Neutrophil (primary cell): ENCODE data around the gene SLC6A8.

ENCODE experiments used
- H3K27ac ChIP-seq: fragments of 200-600 bp; sonication (generic); 2 replicates; pipeline ENCODE4 v1.5.1; 2016; ENCODE audit warnings: mild to moderate bottlenecking, moderate library complexity
- H3K27me3 ChIP-seq: fragments of 200-600 bp; sonication (generic); 2 replicates; pipeline ENCODE4 v1.6.0; 2016; ENCODE audit warnings: mild to moderate bottlenecking
- H3K36me3 ChIP-seq: fragments of 200-600 bp; sonication (generic); 2 replicates; pipeline ENCODE4 v1.5.1; 2017
- H3K4me1 ChIP-seq, 2 experiments: fragments of 200-600 bp in 1 of 2; sonication (generic) in 1 of 2; 1 replicate in 1 of 2; 2 replicates in 1 of 2; pipeline versions ENCODE4 v1.5.1 to v1.6.1; 2013 to 2016; ENCODE audit warnings: low read depth in 1 of 2, low read length in 1 of 2, mild to moderate bottlenecking in 1 of 2, moderate library complexity in 1 of 2; ENCODE audit not compliant: control insufficient read depth in 1 of 2, insufficient read depth in 1 of 2
- H3K4me3 ChIP-seq, 2 experiments: fragments of 200-600 bp in 1 of 2; sonication (generic) in 1 of 2; 1 replicate in 1 of 2; 2 replicates in 1 of 2; pipeline ENCODE4 v1.5.1; 2013 to 2016; ENCODE audit warnings: low read depth in 1 of 2, low read length in 1 of 2, mild to moderate bottlenecking in 1 of 2, moderate library complexity in 1 of 2
- H3K9me3 ChIP-seq: fragments of 200-600 bp; sonication (generic); 2 replicates; pipeline ENCODE4 v1.5.1; 2016
- TF ChIP-seq, protein P1 (sequence below): fragments of 200-600 bp; sonication (generic); IDR thresholded peaks from 2 replicates; pipeline ENCODE4 v1.5.1; 2016; ENCODE audit warnings: antibody characterized with exemption

The SLC6A8 gene

GRCh38 chrX:153648358-153649177 is 39.2 kb upstream of the SLC6A8 start:
- H3K4me3 ChIP-seq, result no peak overlapping the region
- peaks cover 60% of the 10 kb centered on the region for H3K27me3 ChIP-seq
- no peak overlapping the region for H3K27ac ChIP-seq
- H3K4me1 ChIP-seq, result peaks cover 0 to 3% of the 10 kb centered on the region in 2 experiments
- TF ChIP-seq, protein P1, sequence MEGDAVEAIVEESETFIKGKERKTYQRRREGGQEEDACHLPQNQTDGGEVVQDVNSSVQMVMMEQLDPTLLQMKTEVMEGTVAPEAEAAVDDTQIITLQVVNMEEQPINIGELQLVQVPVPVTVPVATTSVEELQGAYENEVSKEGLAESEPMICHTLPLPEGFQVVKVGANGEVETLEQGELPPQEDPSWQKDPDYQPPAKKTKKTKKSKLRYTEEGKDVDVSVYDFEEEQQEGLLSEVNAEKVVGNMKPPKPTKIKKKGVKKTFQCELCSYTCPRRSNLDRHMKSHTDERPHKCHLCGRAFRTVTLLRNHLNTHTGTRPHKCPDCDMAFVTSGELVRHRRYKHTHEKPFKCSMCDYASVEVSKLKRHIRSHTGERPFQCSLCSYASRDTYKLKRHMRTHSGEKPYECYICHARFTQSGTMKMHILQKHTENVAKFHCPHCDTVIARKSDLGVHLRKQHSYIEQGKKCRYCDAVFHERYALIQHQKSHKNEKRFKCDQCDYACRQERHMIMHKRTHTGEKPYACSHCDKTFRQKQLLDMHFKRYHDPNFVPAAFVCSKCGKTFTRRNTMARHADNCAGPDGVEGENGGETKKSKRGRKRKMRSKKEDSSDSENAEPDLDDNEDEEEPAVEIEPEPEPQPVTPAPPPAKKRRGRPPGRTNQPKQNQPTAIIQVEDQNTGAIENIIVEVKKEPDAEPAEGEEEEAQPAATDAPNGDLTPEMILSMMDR, result no peak
- H3K36me3 ChIP-seq, result no peaks in the 10 kb centered on the region
- H3K9me3 ChIP-seq, result no peaks in the 10 kb centered on the region

DNA sequence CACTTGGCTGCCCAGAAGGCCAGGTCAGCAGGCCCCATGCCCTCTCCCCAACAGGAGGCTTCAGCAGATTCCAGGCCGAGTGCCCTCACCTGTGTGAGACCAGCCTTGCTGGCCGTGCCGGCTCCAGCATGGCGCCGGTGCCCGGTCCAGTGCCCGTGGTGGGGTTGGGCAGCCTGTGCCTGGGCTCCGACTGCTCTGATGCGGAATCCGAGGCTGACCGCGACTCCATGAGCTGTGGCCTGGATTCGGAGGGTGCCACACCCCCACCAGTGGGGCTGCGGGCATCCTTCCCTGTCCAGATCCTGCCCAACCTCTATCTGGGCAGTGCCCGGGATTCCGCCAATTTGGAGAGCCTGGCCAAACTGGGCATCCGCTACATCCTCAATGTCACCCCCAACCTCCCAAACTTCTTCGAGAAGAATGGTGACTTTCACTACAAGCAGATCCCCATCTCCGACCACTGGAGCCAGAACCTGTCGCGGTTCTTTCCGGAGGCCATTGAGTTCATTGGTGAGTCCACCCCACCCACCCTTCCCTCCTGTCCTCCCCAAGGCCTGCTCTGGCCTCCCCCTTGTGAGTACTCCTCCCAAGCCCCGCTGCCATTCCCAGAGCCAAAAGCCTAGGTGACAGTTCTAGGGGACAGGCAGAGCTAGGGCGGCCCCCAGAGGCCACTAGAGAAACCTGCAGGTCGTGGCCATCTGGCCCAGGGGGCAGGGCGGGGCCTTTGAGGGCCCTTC is 38.4 kb upstream of the SLC6A8 start:
- Histone ChIP-seq H3K9me3 (no peaks in the 10 kb centered on the region), H3K27me3 (peaks cover 53% of the 10 kb centered on the region), H3K4me3 (no peak overlapping the region), H3K27ac (no peak overlapping the region), H3K36me3 (no peaks in the 10 kb centered on the region), H3K4me1 (peaks cover 0 to 3% of the 10 kb centered on the region in 2 experiments)
- TF ChIP-seq, protein P1, result no peak

GRCh38 chrX:153649915-153650782 is 37.6 kb upstream of the SLC6A8 start:
- TF ChIP-seq, protein P1, result no peak
- peaks cover 45% of the 10 kb centered on the region for H3K27me3 ChIP-seq
- no peaks in the 10 kb centered on the region for H3K36me3 ChIP-seq
- H3K4me1 ChIP-seq, result peaks cover 0 to 3% of the 10 kb centered on the region in 2 experiments
- no peak overlapping the region for H3K27ac ChIP-seq
- no peaks in the 10 kb centered on the region for H3K9me3 ChIP-seq
- no peak overlapping the region for H3K4me3 ChIP-seq

DNA sequence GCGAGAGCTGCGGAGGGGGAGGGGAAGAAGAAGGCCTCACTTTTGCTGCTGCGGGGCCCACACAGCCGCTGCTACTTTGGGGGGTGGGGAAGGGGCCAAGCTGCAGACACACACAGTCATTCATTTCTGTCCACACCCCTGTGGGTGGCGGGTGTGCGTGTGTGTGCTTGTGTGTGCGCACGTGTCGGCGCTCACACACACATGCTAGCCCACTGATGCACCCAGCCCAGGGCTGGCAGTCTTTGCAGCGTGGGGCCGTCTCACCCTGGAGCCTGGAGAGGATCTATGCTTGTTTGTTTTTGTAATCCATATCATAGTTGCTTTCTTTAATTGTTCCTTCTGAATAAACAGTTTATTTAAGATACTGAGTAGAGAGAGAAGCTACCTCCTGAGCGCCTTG is 36.8 kb upstream of the SLC6A8 start:
- no peaks in the 10 kb centered on the region for H3K9me3 ChIP-seq
- H3K27ac ChIP-seq, result no peak overlapping the region
- TF ChIP-seq, protein P1, result no peak
- peaks cover 0 to 3% of the 10 kb centered on the region in 2 experiments for H3K4me1 ChIP-seq
- peaks cover 37% of the 10 kb centered on the region for H3K27me3 ChIP-seq
- H3K36me3 ChIP-seq, result no peaks in the 10 kb centered on the region
- H3K4me3 ChIP-seq, result no peak overlapping the region

DNA sequence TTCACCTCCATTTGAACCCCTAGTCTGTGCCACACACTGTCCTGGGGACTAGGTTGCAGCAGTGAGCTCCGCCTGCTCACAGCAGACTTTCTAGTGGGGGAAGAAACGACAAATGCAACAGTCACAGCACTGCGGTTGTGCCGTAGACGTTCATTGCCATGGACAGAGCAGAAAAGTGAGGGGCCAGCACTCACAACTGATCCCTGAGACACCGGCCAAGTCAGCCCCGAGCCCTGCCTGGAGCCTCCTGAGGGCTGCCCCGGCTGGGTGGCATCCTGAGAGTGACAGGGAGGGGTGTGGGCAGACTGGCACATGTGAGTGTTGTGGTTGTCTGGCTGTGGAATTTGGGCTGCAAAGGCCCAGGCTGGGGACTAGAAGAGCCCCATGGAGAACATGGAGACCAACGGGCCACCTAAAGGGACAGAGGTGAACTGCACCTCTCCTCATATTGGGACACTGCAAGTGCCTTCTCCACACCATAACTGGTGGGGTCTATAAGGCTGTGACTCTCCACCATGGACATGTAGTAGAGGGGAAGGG is 36.1 kb upstream of the SLC6A8 start:
- Histone ChIP-seq H3K36me3 (no peaks in the 10 kb centered on the region), H3K9me3 (no peaks in the 10 kb centered on the region), H3K4me1 (peaks cover 0 to 3% of the 10 kb centered on the region in 2 experiments), H3K27ac (no peak overlapping the region), H3K4me3 (no peak overlapping the region), H3K27me3 (peaks cover 31% of the 10 kb centered on the region)
- TF ChIP-seq, protein P1, result no peak
